Activated CD8-positive, alpha-beta memory T cell treated with anti-CD3 and anti-CD28 coated beads, Interleukin-2, amount 50 U/mL, for 1 hour (primary cell): ENCODE results near the gene DBF4B.
"Not testable (repeated sequence)": the region's sequence is repeated elsewhere in the genome, so short reads cannot be mapped to it uniquely, and the experiment has no call there.

Source experiments
- DNase-seq: peaks from one replicate; pipeline ENCODE4 v3.0.0-alpha.2; 2020; ENCODE audit errors: extremely low read depth

Gene DBF4B

GRCh38 chr17:44708401-44709263 is at the start of gene DBF4B:
Gene DBF4B, plus strand, starts transcription at chr17:44708665. Its CDS starts 156 bp downstream, at chr17:44708821.
- DNase-seq, result peak; percentile 61

- DNase-seq, result no peak
These were observed 46.6 kb upstream of the DBF4B start for GRCh38 chr17:44661835-44662234.

- DNase-seq, result no peak
These were observed 45.4 kb upstream of the DBF4B start for GRCh38 chr17:44663095-44663494.

- DNase-seq, result no peak
These were observed 43.6 kb upstream of the DBF4B start for GRCh38 chr17:44664867-44665266.

GRCh38 chr17:44666006-44666405 is 42.5 kb upstream of the DBF4B start:
- no peak for DNase-seq

- no peak for DNase-seq
These were observed 35.9 kb upstream of the DBF4B start for GRCh38 chr17:44672479-44673093.

GRCh38 chr17:44673893-44674292 is 34.6 kb upstream of the DBF4B start:
- no peak for DNase-seq

GRCh38 chr17:44677136-44677535 is 31.3 kb upstream of the DBF4B start:
- DNase-seq, result no peak

- not testable (repeated sequence) for DNase-seq
These were observed 25.2 kb upstream of the DBF4B start for GRCh38 chr17:44683303-44683702.

GRCh38 chr17:44687756-44688155 is 20.7 kb upstream of the DBF4B start:
- no peak for DNase-seq

GRCh38 chr17:44688200-44688599 is 20.3 kb upstream of the DBF4B start:
- no peak for DNase-seq

- DNase-seq, result no peak
These were observed 19.6 kb upstream of the DBF4B start for GRCh38 chr17:44688675-44689476.

GRCh38 chr17:44689477-44690217 is 18.8 kb upstream of the DBF4B start, which contains the start of gene CCDC43:
Gene CCDC43, minus strand, starts transcription at chr17:44689776. Its CDS starts 23 bp downstream, at chr17:44689753.
- DNase-seq, result peak; percentile 76

GRCh38 chr17:44690746-44691306 is 17.6 kb upstream of the DBF4B start:
- DNase-seq, result not testable (repeated sequence)

GRCh38 chr17:44693609-44694008 is 14.9 kb upstream of the DBF4B start:
- no peak for DNase-seq

GRCh38 chr17:44700288-44700687 is 8.2 kb upstream of the DBF4B start:
- not testable (repeated sequence) for DNase-seq

GRCh38 chr17:44707755-44708400 is 587 bp upstream of the DBF4B start:
- no peak for DNase-seq

- DNase-seq, result no peak
These were observed 11.0 kb downstream of the DBF4B start for GRCh38 chr17:44719444-44719843.

- DNase-seq, result no peak
These were observed 13.8 kb downstream of the DBF4B start for GRCh38 chr17:44722254-44722653.

- DNase-seq, result not testable (repeated sequence)
These were observed 17.7 kb downstream of the DBF4B start for GRCh38 chr17:44726121-44726520.

- DNase-seq, result no peak
These were observed 25.3 kb downstream of the DBF4B start for GRCh38 chr17:44733753-44734152.
